AG04449 (cell line): ENCODE results near the gene KIT.

Experiments used
- CTCF ChIA-PET: fragments of 350-600 bp; formaldehyde crosslinking; extraction: SDS; loops from one replicate; lab custom pipeline; 2021; ENCODE audit warnings: antibody characterized with exemption; lab: Yijun Ruan, JAX
- POLR2A ChIA-PET: fragments of 400-600, 350-600 bp; formaldehyde crosslinking; extraction: SDS; loops from one replicate; lab custom pipeline; 2020; ENCODE audit warnings: antibody characterized with exemption, inconsistent platforms; lab: Yijun Ruan, JAX
- DNase-seq: peaks from one replicate; pipeline ENCODE4 v3.0.0-alpha.2; 2010; ENCODE audit warnings: low read depth, low spot score
- H3K4me3 ChIP-seq: 2 replicates; pipeline ENCODE4 v1.5.1; 2011; ENCODE audit warnings: low read depth, mild to moderate bottlenecking, control low read depth, low read length
- TF ChIP-seq, protein P1 (sequence below): IDR thresholded peaks from one replicate; pipeline ENCODE4 v1.5.1; 2011; ENCODE audit warnings: mild to moderate bottlenecking, moderate library complexity, low read length, control low read depth, inconsistent platforms; ENCODE audit not compliant: insufficient read depth; ENCODE audit errors: missing control alignments

KIT gene

DNA sequence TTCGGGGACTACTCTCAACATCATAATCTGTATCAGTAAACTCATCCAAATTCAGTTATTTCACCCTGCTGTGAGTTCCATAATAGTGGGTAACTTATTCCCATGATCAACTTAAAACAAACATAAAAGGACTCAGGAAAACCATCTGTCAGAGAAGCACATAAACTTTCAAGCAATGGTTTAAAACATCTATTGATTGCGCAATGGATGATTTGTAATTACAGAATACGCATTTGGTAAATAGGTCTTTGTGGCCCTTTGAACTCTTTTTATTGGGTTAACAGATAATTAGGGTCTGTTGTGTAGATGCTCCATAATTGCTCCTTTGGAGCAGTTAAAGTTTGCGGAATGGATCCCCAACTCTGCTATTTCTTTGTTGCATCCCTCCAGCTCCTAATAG lies 115.3 kb downstream of the KIT start:
- ChIA-PET CTCF (no interaction called here), POLR2A (no interaction called here)
- no peak for DNase-seq
- H3K4me3 ChIP-seq: no peak overlapping the region
- TF ChIP-seq, protein P1, sequence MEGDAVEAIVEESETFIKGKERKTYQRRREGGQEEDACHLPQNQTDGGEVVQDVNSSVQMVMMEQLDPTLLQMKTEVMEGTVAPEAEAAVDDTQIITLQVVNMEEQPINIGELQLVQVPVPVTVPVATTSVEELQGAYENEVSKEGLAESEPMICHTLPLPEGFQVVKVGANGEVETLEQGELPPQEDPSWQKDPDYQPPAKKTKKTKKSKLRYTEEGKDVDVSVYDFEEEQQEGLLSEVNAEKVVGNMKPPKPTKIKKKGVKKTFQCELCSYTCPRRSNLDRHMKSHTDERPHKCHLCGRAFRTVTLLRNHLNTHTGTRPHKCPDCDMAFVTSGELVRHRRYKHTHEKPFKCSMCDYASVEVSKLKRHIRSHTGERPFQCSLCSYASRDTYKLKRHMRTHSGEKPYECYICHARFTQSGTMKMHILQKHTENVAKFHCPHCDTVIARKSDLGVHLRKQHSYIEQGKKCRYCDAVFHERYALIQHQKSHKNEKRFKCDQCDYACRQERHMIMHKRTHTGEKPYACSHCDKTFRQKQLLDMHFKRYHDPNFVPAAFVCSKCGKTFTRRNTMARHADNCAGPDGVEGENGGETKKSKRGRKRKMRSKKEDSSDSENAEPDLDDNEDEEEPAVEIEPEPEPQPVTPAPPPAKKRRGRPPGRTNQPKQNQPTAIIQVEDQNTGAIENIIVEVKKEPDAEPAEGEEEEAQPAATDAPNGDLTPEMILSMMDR: no peak

DNA sequence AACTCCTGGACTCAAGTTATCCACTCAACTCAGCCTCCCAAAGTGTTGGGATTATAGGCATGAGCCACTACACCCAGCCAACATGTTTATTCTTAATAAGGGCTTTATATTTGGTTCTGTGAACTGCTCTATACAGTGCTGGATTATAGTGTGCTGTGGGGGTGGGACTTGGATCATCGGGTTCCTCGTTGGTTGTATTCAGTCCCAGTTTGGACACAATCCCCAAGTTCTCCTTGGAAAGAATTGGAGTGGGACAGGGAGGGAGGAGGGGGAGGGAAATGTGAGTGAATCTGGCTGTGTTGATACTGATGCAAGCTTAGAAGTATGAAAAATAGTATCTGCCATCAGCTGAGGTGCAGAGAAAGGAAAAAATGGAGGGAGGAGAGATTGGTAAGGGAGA lies 121.3 kb downstream of the KIT start:
- TF ChIP-seq, protein P1: no peak
- ChIA-PET CTCF (no interaction called here), POLR2A (no interaction called here)
- H3K4me3 ChIP-seq: no peak overlapping the region
- DNase-seq: no peak

DNA sequence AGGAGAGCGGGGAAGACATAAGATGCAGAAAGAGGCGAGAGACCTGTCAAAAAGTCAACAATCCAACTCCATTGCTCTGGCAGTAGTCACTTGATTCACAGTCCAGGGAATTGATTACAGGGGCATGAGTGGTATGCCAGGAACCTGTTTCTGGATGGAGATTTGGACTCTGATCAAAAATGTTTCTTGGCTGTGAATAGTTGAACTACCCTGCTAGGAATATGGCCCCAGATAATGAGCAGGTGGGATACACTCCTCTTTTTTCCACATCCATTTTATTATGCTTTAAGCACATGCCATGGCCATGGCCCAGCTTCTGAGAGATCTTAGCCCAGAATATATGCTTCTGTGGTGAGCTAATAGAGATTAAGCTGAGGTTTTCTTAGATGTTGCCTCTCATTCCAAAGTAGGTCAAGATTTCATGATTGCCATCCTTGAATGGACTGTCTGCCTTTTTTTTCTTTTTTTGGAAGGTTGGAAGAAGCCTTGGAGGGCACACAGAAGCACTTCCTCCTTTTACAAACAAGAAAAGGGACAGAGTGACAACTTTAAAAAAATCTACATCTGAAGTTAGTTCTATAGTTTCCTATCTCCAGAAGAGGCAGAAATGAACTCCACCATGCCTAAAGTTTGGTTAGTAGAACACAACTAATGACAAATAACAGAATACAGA lies 121.9 kb downstream of the KIT start:
- H3K4me3 ChIP-seq: no peak overlapping the region
- CTCF ChIA-PET: no interaction called here
- TF ChIP-seq, protein P1: no peak
- POLR2A ChIA-PET: no interaction called here
- no peak for DNase-seq

DNA sequence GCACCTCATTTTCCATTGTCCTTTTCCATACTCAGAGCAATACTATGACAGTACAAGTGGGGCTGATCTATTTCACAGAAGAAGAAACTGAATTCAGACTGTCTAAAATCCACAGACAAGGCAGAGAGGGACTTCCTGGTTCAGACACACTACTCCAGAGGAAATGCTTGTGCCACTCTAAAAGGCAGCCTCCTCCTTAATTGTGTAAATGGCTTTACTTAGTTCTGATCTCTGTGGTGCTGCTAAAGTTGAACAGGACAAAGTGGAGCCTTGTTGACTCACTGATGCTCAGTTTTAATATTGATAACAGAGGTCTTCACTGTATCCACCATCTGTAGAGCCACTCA lies 122.4 kb downstream of the KIT start:
- POLR2A ChIA-PET: no interaction called here

DNA sequence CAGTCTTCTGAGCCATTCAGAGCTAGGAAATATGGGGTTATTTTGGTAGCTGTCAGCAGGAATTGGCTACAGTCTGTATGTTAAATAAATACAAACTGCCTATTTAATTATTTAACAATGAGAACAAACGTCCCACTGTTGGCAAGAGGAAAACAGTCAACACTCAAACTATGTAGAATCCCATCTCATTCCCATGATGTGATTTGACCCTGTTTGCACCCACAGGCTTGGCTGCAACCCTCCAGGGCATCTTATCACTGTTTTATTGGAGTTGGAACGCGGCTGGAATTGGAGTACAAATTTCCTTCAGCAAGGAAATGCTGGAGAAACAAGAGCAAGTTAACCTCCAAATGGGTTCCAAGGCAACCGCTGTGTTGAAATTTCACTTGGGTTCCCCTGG lies 124.0 kb downstream of the KIT start:
- ChIA-PET POLR2A (no interaction called here), CTCF (interaction anchor here (1.6 kb wide), 1 partner anchor 13 kb away, joined by 5 read pairs; no protein-coding TSS in a partner anchor)
- DNase-seq: no peak
- H3K4me3 ChIP-seq: no peak overlapping the region
- TF ChIP-seq, protein P1: no peak

More for the DNA sequence above, 122.4 kb downstream of the KIT start:
- no peak for DNase-seq
- H3K4me3 ChIP-seq: no peak overlapping the region
- CTCF ChIA-PET: no interaction called here
- TF ChIP-seq, protein P1: no peak

DNA sequence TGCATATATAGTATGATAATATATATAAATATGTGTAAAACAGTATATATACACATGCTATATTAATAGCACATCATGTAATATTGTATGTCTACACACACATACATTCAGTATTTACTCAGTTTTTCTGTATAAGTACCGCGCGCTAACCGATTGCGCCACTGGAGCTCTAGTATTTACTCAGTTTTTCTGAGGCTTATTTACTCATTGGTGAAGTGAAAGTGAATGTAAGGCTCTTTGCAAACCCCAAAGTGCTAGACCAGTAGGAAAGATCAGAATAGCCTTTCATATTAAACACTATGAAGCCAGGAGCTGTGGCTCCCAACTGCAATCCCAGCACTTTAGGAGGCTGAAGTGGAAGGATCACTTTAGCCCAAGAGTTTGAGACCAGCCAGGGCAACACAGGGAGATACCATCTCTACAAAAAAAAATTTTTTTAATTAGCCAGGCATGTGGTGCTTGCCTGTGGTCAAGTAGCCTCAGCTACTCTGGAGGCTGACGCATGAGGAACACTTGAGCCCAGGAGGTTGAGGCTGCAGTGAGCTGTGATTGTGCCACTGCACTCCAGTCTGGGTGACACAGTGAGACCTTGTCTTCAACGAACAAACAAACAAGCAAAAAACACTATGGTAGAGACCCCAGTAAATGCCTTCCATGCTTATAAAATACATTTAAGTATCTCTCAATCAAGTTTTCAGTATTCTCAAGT lies 125.8 kb downstream of the KIT start:
- POLR2A ChIA-PET: interaction anchor here (0.7 kb wide), 1 partner anchor 122 kb away, joined by 3 read pairs; no protein-coding TSS in a partner anchor
- H3K4me3 ChIP-seq: no peak overlapping the region
- CTCF ChIA-PET: interaction anchor here (1.1 kb wide), 1 partner anchor 176 kb away, joined by 3 read pairs; no protein-coding TSS in a partner anchor
- DNase-seq: no peak
- TF ChIP-seq, protein P1: no peak
